Retinal pigment epithelial cell (primary cell): ENCODE data around the gene NSUN3.

Experiments
- DNase-seq: peaks from one replicate; pipeline ENCODE4 v3.0.0-alpha.2; 2010; ENCODE audit warnings: low read depth
- H3K4me3 ChIP-seq: 2 replicates; pipeline ENCODE4 v1.5.1; 2011; ENCODE audit warnings: mild to moderate bottlenecking, low read length, control low read depth, moderate library complexity
- TF ChIP-seq, protein P1 (sequence below): conservative IDR thresholded peaks from 2 replicates; pipeline ENCODE4 v1.5.1; 2011; ENCODE audit warnings: low read depth, low read length, control low read depth, inconsistent platforms

The NSUN3 gene

GRCh38 chr3:94147012-94147411 lies 84.2 kb downstream of the NSUN3 start:
- no peak for DNase-seq
- no peak overlapping the region for H3K4me3 ChIP-seq
- TF ChIP-seq, protein P1, sequence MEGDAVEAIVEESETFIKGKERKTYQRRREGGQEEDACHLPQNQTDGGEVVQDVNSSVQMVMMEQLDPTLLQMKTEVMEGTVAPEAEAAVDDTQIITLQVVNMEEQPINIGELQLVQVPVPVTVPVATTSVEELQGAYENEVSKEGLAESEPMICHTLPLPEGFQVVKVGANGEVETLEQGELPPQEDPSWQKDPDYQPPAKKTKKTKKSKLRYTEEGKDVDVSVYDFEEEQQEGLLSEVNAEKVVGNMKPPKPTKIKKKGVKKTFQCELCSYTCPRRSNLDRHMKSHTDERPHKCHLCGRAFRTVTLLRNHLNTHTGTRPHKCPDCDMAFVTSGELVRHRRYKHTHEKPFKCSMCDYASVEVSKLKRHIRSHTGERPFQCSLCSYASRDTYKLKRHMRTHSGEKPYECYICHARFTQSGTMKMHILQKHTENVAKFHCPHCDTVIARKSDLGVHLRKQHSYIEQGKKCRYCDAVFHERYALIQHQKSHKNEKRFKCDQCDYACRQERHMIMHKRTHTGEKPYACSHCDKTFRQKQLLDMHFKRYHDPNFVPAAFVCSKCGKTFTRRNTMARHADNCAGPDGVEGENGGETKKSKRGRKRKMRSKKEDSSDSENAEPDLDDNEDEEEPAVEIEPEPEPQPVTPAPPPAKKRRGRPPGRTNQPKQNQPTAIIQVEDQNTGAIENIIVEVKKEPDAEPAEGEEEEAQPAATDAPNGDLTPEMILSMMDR, result no peak

DNA sequence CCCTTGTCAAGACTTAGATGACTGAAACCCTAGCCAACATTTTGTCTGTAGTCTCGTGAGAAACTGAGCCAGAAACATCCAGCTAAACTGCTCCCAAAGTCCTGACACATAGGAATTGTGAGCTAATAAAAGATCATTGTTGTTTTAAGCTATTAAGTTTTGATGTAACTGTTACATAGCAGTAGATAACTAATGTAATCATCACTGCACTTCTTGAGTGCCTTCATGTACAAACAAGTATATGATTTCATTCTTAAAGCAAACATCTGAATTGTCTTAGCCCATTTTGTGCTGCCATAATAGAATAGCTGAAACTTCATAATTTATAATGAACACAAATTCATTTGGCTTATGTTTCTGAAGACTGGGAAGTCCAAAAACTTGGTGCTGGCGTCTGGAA lies 87.3 kb downstream of the NSUN3 start:
- DNase-seq, result no peak
- TF ChIP-seq, protein P1, result no peak
- no peak overlapping the region for H3K4me3 ChIP-seq

DNA sequence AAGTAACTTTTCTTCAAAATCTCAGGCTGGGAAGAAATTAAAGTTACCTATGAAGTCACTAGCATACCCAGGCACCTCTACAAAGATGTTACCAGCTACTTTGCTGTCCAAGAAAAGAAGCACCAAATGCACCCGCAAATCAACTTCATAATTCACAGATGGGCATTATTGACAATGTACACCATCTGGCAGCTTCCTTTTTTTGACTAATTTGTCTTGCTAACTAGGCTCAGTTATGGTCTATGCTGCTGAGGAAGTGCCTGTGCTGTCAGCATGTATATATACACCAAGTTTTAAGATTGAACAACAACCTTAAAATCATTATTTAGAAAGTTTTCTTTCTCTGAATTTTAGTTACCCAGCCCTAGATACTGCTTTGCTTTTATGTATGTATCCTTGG lies 93.8 kb downstream of the NSUN3 start:
- DNase-seq, result no peak
- no peak overlapping the region for H3K4me3 ChIP-seq
- TF ChIP-seq, protein P1, result no peak

DNA sequence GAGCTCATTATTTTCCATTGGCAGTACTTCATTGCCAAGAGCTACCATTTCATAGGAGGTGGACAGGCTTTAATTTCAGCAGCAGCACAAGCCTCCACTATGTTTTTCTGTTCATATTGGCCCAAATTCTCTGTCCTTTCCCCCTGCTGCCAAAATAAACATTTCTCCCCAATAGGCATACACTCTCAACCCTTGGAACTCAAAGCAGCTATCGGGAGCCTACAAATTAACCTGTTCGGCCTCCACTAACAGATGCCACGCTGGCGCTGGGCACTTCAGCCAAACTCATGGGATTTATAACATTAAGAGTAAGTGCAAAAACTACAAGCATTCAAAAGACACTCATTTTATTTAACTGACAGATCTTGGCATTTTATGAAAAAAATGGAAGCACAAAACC lies 95.7 kb downstream of the NSUN3 start:
- H3K4me3 ChIP-seq, result no peak overlapping the region
- TF ChIP-seq, protein P1, result no peak
- no peak for DNase-seq

- DNase-seq, result peak; percentile 61
- peak overlapping the region; percentile 16 for H3K4me3 ChIP-seq
- TF ChIP-seq, protein P1, result peak; percentile 10
Measured at GRCh38 chr3:94159062-94159828, 96.4 kb downstream of the NSUN3 start.

DNA sequence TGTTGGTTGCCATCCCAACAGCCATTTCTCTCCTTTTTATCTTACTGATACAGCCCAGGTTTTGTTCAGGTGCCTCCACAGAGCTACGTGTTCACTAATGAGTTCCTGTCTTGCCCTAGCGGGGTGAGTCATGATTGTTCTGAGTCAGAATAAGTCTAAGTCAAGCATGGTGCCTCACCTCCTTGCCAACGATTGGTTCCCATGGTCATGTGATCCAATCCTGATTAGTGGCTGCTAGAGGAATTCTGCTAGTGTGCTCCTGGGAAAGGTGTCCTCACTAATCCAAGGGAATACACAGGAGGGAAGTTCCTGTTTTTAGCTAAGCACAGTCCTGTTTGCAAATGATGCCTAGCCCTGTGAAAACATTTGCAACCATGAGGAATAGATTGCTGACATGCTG lies 99.8 kb downstream of the NSUN3 start:
- TF ChIP-seq, protein P1, result no peak
- no peak overlapping the region for H3K4me3 ChIP-seq
- DNase-seq, result peak; percentile 83

DNA sequence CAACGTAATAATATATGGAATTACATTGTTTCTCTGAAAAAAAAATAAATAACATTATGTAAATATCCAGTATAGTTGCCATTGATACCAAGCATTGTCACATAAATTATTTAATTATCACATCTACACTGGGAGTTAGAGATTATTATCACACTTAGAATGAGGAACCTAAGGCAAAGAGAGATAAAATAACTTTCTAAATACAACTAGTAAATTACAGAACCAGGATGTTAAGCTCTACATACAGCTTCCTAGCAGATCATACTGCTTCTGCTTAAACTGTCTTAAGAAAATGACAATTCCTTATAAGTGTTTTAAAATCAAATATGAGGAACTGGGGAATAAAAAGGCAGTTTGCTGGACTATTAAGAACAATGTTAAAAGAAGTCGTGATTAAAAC lies 104.5 kb downstream of the NSUN3 start:
- no peak overlapping the region for H3K4me3 ChIP-seq
- DNase-seq, result no peak
- TF ChIP-seq, protein P1, result no peak
